22Rv1 (cell line): Measurements from ENCODE around the gene CRIP2.

ENCODE experiments used
- H3K27ac ChIP-seq: fragments of 450-650 bp; 2 replicates; pipeline ENCODE4 v1.5.1; 2017
- ZFX ChIP-seq: fragments of 450-650 bp; IDR thresholded peaks from 2 replicates; pipeline ENCODE4 v1.6.1; 2017; ENCODE audit warnings: antibody characterized with exemption, borderline replicate concordance
- TF ChIP-seq, protein P1 (sequence below): fragments of 450-650 bp; IDR thresholded peaks from 2 replicates; pipeline ENCODE4 v1.5.1; 2017; ENCODE audit warnings: mild to moderate bottlenecking

Gene CRIP2

DNA sequence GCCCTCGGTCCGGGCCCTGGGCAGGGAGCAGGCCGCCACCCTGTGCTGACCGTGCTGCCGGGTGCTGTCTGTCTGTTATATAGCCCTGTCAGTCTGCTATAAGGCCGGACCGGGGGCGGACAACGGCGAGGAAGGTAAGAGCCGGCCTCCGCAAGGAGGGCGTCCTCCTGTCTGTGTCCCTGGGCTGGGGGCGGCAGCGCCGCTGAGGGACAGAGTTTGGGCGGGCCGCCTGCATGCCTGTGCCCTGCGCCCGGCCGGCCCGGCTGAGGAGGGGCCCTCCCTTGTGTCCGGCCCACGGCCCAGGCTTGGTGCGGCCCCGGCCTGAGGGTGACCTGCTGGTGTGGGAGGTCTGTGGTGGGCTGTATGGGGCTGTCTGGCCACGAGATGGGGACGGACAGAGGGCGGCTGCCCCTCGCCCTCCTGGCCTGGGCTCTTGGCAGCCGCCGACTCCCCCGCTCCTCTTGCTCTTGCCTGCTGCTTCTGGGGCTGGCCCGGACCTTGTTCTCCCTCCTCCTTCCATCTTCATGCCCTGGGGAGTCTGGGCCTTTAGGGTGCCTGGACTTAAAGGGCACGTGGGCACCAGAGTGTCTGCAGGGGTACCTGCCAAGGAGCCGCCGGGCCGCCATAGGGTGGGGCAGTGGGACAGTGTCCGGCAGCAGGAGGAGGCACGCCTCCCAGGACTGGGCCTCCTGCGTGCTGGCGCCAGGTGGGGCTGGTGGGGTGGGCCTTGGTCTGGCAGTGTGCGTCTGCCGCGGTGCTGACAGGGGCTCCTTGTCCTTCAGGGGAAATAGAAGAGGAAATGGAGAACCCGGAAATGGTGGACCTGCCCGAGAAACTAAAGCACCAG, 25.1 kb upstream of the CRIP2 start:
- H3K27ac ChIP-seq, result no peak overlapping the region
- no peak for TF ChIP-seq ZFX
- TF ChIP-seq, protein P1, sequence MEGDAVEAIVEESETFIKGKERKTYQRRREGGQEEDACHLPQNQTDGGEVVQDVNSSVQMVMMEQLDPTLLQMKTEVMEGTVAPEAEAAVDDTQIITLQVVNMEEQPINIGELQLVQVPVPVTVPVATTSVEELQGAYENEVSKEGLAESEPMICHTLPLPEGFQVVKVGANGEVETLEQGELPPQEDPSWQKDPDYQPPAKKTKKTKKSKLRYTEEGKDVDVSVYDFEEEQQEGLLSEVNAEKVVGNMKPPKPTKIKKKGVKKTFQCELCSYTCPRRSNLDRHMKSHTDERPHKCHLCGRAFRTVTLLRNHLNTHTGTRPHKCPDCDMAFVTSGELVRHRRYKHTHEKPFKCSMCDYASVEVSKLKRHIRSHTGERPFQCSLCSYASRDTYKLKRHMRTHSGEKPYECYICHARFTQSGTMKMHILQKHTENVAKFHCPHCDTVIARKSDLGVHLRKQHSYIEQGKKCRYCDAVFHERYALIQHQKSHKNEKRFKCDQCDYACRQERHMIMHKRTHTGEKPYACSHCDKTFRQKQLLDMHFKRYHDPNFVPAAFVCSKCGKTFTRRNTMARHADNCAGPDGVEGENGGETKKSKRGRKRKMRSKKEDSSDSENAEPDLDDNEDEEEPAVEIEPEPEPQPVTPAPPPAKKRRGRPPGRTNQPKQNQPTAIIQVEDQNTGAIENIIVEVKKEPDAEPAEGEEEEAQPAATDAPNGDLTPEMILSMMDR, result no peak

DNA sequence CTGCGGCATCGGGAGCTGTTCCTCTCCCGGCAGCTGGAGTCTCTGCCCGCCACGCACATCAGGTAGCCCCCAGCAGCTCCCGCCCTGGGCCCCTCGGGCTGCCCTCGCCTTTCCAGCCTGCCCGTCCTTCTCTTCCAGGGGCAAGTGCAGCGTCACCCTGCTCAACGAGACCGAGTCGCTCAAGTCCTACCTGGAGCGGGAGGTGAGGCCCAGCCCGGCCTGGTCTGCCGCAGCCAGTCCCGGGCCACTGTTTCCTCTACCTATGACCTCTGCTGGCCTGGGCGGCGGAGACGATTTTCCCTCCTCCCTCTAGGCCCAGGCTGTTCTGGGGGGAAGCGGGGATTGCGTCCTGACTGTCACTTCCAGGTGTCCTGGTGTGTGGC, 24.5 kb upstream of the CRIP2 start:
- no peak overlapping the region for H3K27ac ChIP-seq
- no peak for TF ChIP-seq ZFX
- TF ChIP-seq, protein P1, result no peak

DNA sequence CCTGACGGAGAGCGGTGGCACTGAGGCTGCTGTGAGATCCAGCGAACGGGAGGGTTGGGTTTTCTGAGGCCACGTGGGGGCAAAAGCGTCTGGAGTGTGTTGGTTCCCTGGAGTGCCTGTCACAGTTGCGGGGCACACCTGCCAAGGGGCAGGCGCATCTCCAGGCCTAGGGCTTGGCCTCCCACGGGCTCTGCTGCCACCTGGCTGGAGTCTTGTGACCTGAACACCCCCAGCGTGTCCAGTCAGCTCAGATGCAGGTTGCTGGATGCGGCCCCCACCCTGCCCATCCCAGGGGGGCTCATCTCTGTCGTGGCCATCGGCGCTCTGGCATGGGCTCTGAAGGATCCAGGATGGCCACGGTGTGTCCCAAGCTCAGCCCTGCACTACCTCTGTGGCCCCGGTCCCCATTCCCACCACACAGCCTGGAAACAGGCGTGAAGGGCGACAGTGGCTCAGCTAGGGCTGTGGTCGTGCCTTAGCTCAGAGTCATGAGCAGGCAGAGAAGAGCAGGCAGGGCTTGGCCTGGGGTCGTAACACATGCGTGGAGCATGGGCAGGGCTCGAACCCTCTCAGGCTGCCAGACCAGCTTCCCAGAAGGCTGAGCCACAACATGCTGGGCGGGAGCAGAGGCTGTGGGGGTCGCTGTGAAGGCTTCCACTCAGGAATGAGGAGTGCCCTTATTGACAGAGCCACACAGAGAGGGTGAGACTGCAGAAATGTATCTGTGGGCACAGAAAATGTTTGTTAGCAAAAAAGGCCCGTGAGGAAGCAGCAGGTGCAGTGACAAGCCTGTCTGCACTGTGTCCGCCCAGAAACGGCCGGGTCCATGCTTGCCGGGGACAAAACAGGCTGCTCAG, 23.5 kb upstream of the CRIP2 start:
- H3K27ac ChIP-seq, result no peak overlapping the region
- TF ChIP-seq, protein P1, result no peak
- TF ChIP-seq ZFX, result no peak

DNA sequence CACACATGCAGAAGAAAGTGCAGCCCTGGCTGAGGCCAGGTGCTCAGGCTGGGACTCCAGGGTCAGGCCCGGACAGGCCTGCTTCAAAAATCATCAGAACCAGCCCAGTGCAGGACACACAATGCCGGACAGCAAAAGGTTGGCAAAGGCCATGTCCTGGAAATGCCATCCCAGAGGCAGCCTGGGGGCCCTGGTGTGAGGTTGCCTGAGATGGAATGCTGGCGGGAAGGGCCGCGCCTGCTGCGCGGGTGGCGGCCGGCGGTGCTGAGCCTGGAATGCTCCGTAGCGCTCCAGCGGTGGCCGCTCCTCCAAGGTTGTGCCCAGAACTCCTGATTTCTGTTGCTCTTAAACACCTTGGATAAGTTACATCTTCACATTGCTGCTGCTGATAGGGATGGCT, 21.7 kb upstream of the CRIP2 start:
- TF ChIP-seq, protein P1, result no peak
- TF ChIP-seq ZFX, result no peak
- H3K27ac ChIP-seq, result no peak overlapping the region

DNA sequence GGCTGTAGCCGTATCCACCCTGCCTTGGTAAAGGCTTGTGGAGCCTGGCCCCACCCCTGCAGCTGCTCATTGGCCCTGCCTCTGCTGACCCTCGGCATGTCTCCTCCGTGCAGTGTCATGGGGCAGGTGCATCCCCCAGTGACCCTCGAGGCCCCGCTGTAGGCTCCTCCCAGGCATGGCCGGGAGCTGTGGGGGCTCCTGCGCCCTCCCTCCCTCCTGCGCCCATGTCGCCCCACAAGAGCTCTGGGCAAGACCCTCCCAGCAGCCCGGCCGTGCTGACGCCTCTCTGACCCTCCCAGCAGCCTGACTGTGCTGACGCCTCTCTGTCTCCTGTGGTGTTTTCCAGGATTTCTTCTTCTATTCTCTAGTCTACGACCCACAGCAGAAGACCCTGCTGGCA, 20.8 kb upstream of the CRIP2 start:
- H3K27ac ChIP-seq, result no peak overlapping the region
- no peak for TF ChIP-seq ZFX
- TF ChIP-seq, protein P1, result no peak

DNA sequence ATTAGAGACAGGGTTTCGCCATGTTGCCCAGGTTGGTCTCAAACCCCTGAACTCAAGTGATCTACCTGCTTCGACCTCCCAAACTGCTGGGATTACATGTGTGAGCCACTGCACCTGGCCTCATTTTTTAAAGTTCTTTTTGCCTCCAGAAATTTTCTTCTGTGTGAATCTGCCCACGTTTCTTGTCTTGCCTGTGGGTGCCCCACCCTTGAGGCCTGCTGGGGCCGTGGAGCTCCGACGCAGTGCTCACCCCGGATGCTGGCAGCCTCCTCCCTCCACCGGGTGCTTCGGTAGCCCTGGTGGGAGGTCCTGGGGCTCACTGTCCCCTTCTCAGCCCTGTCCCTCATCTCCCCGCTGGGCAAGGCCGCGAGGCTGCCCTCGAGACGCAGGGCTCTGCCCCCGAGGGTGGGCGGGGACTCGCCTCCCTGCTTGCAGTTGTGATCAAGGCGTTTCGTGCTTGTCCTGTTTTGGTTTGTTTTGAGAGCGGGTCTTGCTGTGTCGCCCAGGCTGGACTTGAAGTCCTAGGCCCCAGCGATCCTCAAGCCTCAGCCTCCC, 19.5 kb upstream of the CRIP2 start:
- TF ChIP-seq, protein P1, result no peak
- TF ChIP-seq ZFX, result no peak
- H3K27ac ChIP-seq, result no peak overlapping the region
